Activated B cell treated with CpG ODN at 0.5 μM for 24 hours (primary cell): ENCODE measurements around the gene XKR3. TPM values are rescaled to one million over a fixed set of nuclear protein-coding genes. Genes with fewer than 3 reads are reported as not detected.

ENCODE experiments used
- ATAC-seq: fragments of 200-7000 bp; cut with Tn5 transposase; one replicate; pipeline ENCODE4 v1.10.0; 2021; ENCODE audit warnings: low read depth, mild to moderate bottlenecking, moderate library complexity
- CTCF ChIA-PET: fragments of 350-600 bp; sonication (Branson Sonifier 250); formaldehyde crosslinking; loops from one replicate; lab custom pipeline; 2021; ENCODE audit warnings: antibody characterized with exemption; lab: Charles Lee
- POLR2A ChIA-PET: fragments of 350-600 bp; sonication (Branson Sonifier 250); formaldehyde crosslinking; loops from one replicate; lab custom pipeline; 2021; ENCODE audit warnings: antibody characterized with exemption; lab: Charles Lee
- DNase-seq: peaks from one replicate; pipeline ENCODE4 v3.0.0; 2022
- H3K27ac Mint-ChIP-seq: one replicate; pipeline ENCODE4 v1.8.0; 2020; ENCODE audit warnings: mixed read lengths
- H3K27me3 Mint-ChIP-seq: one replicate; pipeline ENCODE4 v1.8.0; 2021; ENCODE audit warnings: mixed read lengths
- H3K36me3 Mint-ChIP-seq: one replicate; pipeline ENCODE4 v1.8.0; 2021; ENCODE audit warnings: low read depth, mixed read lengths
- H3K4me1 Mint-ChIP-seq: one replicate; pipeline ENCODE4 v1.8.0; 2021; ENCODE audit warnings: mixed read lengths
- H3K4me3 Mint-ChIP-seq: one replicate; pipeline ENCODE4 v1.8.0; 2020; ENCODE audit warnings: mild to moderate bottlenecking, mixed read lengths
- H3K9me3 Mint-ChIP-seq: one replicate; pipeline ENCODE4 v1.8.0; 2020; ENCODE audit warnings: mixed read lengths
- intact Hi-C: fragments of 100-400 bp; cut with micrococcal nuclease; formaldehyde crosslinking; loops from one replicate; pipeline ENCODE4 v1.15.1; 2024
- total RNA-seq: library from RNA; stranded (reverse); gene quantifications from 2 replicates; pipeline ENCODE4 v1.2.3, GENCODE V29; 2022
- TF ChIP-seq, protein P1 (sequence below): fragments of 200-600 bp; IDR thresholded peaks from one replicate; pipeline ENCODE4 v1.8.0; 2022; ENCODE audit warnings: antibody characterized with exemption, mild to moderate bottlenecking

XKR3 gene
- total RNA-seq, 1 donor from 2014 or later: 0.13 TPM

DNA sequence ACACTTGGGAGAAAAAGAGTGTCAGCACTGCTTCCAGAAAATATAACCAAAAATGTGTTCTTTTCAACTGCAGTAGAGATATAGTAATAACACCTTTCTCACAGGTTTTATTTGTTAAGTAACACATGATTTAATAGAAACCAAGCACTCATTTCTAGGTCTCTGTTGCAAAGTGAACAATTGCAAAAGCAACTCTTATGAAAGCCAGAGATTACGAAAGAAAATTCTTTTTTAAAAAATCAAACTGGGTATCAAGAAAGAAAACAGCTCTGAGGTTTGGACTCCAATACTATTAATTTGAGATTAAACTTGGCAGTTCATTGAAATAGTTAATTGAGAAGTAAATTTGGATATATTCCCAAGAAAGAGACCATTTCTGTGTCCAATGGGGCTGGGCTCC is 9.8 kb upstream of the XKR3 start:
- Mint-ChIP-seq H3K27ac (no peak overlapping the region), H3K27me3 (peaks cover 4% of the 10 kb centered on the region), H3K4me3 (no peak overlapping the region), H3K9me3 (no peaks in the 10 kb centered on the region), H3K4me1 (no peaks in the 10 kb centered on the region), H3K36me3 (no peaks in the 10 kb centered on the region)
- POLR2A ChIA-PET: no interaction called here
- DNase-seq (no peak), ATAC-seq (no peak)
- intact Hi-C loops: loop anchor here (5.0 kb wide), 1 partner anchor 203 kb away; no protein-coding TSS in a partner anchor
- CTCF ChIA-PET: no interaction called here
- TF ChIP-seq, protein P1, sequence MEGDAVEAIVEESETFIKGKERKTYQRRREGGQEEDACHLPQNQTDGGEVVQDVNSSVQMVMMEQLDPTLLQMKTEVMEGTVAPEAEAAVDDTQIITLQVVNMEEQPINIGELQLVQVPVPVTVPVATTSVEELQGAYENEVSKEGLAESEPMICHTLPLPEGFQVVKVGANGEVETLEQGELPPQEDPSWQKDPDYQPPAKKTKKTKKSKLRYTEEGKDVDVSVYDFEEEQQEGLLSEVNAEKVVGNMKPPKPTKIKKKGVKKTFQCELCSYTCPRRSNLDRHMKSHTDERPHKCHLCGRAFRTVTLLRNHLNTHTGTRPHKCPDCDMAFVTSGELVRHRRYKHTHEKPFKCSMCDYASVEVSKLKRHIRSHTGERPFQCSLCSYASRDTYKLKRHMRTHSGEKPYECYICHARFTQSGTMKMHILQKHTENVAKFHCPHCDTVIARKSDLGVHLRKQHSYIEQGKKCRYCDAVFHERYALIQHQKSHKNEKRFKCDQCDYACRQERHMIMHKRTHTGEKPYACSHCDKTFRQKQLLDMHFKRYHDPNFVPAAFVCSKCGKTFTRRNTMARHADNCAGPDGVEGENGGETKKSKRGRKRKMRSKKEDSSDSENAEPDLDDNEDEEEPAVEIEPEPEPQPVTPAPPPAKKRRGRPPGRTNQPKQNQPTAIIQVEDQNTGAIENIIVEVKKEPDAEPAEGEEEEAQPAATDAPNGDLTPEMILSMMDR: no peak

DNA sequence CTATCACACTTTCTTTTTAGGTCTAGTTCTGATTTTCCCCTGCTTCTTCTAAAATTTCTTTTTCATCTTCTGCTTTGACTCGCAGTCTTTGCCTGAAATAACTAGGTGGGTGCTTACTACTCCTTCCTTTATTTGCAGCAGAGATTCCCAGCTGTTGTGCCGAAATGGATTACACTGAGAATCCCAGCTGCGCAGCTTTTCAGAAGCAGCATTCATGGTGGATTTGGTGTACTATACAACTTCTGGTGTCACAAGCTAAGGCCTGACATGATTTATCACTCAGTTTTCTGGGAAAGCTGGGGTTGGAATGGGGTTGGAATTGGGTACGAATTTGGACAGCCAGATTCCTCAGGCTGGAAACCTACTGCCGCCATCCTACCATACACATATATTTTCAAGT is 6.0 kb upstream of the XKR3 start:
- intact Hi-C loops: no loop called here
- ChIA-PET CTCF (no interaction called here), POLR2A (no interaction called here)
- no peak for ATAC-seq
- peaks cover 4% of the 10 kb centered on the region for H3K27me3 Mint-ChIP-seq
- no peak for DNase-seq
- no peak overlapping the region for H3K4me3 Mint-ChIP-seq
- H3K36me3 Mint-ChIP-seq: no peaks in the 10 kb centered on the region
- no peaks in the 10 kb centered on the region for H3K4me1 Mint-ChIP-seq
- TF ChIP-seq, protein P1: no peak
- H3K27ac Mint-ChIP-seq: no peak overlapping the region
- H3K9me3 Mint-ChIP-seq: no peaks in the 10 kb centered on the region

DNA sequence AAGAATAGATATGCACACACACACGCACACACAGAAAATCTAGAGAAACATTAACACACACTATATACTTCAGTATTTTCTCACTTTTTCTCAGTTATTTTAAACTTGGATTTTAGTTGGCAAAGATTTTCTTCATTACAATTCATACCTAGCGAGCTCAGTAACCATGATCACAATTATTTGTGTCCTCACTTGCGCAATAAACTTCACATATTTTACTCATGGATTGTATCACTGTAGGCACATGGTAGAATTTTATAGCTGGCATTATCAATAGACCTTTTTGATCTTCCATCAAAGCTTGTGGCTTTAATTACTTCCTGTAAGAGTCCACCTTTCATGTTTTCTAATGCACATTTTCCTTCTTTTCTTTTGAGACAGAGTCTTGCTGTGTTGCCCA is 4.8 kb upstream of the XKR3 start:
- Mint-ChIP-seq H3K4me1 (peaks cover 9% of the 10 kb centered on the region), H3K36me3 (no peaks in the 10 kb centered on the region), H3K27me3 (peaks cover 4% of the 10 kb centered on the region), H3K9me3 (no peaks in the 10 kb centered on the region), H3K4me3 (no peak overlapping the region), H3K27ac (no peak overlapping the region)
- POLR2A ChIA-PET: no interaction called here
- TF ChIP-seq, protein P1: no peak
- CTCF ChIA-PET: no interaction called here
- no peak for ATAC-seq
- intact Hi-C loops: no loop called here
- DNase-seq: no peak

DNA sequence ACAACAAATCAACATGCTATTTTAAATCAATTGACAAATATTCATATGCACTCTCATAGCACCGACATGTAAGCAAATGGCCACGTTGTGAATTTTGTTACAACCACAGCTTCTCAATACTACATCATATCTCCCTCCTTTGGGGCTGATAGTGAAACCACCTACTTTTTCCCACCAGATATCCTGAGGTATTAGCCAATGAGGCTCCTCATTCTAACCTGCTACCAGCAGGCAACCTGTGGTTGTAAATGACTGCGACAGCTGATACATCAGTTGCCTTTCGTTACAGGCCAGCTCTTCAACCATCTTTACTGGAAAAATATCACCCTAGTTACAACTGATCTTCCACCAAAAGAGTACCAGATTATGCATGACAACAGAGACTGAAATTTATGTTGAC is 3.7 kb upstream of the XKR3 start:
- intact Hi-C loops: no loop called here
- ChIA-PET POLR2A (no interaction called here), CTCF (no interaction called here)
- Mint-ChIP-seq H3K27ac (no peak overlapping the region), H3K27me3 (no peaks in the 10 kb centered on the region), H3K9me3 (no peaks in the 10 kb centered on the region), H3K4me1 (peaks cover 20% of the 10 kb centered on the region), H3K4me3 (no peak overlapping the region), H3K36me3 (no peaks in the 10 kb centered on the region)
- DNase-seq: no peak
- ATAC-seq: no peak
- TF ChIP-seq, protein P1: no peak

DNA sequence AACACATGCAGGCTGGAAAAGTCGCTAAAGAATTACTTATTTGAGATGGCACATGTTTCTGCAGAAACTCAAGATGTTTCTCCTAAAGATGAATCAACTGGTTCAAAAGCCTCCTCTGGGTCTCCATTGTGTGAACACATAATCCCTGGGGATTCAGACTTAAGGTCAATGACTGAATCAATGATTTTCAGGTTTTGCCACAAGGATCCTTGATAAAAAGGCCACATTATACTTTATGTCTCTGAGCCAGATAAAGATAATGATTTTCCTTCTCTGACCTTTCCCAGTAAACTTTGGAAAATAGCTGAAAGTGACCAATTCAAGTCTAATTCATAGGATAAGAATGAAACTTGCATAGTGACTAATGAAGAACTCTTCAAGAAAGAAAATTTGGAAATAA is 2.3 kb upstream of the XKR3 start:
- DNase-seq (no peak), ATAC-seq (no peak)
- TF ChIP-seq, protein P1: no peak
- Mint-ChIP-seq H3K36me3 (no peaks in the 10 kb centered on the region), H3K9me3 (peaks cover 5% of the 10 kb centered on the region), H3K27me3 (no peaks in the 10 kb centered on the region), H3K4me3 (no peak overlapping the region), H3K27ac (no peak overlapping the region), H3K4me1 (peaks cover 21% of the 10 kb centered on the region)
- intact Hi-C loops: no loop called here
- ChIA-PET CTCF (no interaction called here), POLR2A (no interaction called here)
